Fibroblast of skin of right biceps (primary cell): Measurements from ENCODE around the gene ZNF385D.

Source experiments
- DNase-seq: peaks from one replicate; pipeline ENCODE4 v3.0.0-alpha.2; 2013

ZNF385D gene, protein sequence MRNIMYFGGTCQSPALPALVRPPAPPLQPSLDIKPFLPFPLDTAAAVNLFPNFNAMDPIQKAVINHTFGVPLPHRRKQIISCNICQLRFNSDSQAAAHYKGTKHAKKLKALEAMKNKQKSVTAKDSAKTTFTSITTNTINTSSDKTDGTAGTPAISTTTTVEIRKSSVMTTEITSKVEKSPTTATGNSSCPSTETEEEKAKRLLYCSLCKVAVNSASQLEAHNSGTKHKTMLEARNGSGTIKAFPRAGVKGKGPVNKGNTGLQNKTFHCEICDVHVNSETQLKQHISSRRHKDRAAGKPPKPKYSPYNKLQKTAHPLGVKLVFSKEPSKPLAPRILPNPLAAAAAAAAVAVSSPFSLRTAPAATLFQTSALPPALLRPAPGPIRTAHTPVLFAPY

DNA sequence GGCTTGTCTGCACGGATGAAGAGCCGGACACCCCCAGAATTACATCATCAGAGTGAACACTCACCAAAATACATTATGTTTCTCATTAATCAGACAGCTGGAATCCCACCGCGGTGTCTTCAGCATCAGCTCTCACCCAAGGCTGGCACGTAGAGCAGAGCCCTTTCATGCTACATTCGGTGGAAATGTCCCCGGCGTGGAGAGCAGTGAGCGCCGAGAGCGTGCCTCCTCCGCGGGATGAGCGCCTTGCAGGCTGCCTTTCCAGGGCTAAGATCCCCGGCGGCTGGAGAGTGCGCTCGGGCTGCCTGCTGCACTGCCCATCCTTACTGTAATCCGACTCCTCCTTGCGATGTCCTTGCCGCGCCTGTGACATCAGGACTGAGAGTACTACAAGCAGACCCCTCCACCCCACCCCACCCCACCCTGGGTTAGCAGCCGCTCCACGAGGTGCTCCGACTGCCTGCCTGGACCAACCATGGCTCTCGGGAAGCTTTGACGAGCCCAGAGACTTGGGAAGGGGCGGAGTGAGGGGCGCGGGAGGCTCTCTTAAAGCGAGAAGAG lies at the start of gene ZNF385D:
Gene ZNF385D, minus strand, starts transcription at position 380 of the 561 bp plus-strand sequence. Its CDS starts 294 bp downstream, at position 86.
- peak; percentile 69 for DNase-seq

DNA sequence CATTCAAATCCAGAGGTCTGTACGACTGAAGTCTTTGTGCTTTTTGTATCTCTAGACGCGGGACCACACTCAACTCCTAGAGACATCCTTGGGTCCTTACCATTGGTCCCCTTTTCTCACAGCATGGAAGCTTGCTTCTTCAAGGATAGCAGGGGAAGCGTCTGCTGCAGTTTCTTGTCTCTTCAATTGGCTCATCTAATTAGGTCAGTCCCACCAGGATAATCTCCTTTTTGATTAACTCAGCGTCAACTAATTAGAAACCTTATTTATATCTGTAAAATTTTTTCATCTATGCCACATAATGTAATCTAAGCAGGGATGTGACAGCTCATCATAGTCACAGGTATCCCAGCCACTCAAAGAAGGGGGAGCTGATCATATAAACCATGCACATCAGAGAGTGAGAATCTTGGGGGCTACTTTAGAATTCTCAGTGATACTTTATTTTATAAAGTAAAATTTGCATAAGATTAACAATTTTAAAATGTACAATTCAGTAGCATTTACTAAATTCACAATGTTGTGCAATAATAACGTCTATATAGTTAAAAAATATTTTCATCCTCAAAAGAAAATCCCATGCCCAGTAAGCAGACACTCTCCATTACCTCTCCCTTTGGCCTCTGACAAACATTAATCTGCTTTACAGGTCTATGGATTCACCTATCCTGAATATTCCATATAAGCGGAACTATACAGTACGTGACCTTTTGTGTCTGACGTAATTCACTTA lies 47.5 kb upstream of the ZNF385D start:
- no peak for DNase-seq

DNA sequence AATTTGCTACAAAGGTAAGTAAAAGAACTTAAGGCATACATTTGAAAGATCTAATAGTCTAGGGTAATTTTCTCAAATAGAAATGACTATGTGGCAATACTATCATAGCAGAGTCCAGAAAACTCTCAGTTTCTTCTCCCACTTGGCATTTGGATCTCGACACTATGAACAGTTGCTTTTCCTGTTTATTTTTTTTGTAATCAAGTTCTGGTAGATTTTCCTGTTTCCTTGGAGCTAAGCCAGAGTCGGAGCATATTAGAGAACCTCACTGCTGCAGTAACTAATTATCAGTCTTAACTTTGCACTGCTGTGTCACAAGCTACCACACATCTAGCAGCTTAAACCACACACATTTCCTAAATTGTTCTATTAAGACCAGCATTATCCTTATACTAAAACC lies 44.9 kb upstream of the ZNF385D start:
- no peak for DNase-seq

DNA sequence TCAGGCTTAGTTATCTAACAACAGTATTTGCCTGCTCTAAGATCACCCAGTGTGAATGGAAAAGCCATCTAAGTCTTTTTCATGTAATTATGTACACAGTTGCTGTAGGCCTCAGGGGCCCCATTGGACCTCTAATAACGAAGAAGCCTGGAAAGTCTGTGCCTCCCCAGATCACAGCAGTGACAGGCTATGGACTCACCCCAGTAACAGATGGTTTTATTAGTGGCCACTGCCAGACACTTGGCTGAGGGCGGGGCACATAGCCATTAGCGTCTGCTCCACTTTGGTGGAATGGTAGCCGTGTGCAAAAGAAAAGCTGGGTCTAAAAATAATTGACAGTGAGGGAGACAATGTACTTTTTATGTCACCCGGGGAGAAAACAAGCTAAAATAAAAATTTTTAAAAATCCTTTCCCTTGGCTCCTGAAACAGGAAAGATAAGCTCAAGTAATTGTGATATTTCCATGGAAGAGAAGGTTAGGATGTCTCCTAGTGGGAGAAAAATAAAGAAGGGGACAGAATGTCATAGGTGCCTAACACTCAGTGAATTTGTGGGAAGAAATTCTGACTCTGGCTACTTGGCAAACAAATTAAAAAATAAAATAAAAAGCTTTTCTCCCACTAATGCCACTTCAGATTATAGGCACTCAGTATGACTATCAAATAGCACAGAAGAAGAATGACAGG lies 44.3 kb upstream of the ZNF385D start:
- no peak for DNase-seq

DNA sequence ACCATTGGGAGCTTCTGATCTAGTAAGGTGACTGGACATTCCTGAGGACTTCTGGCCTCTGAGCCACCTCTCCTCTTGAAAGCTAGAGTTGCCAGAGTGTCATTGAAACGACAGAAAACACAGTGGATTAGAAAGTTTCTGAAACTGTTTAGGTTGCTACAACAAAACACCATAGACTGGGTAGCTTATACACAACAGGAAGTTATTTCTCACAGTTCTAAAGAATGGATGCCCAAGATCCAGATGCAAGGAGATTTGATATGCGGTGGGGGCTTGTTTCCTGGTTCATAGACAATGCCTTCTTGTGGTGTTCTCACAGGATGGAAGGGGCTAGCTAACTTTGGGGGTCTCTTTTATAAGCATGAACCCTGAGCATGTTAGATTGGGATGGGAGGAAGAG lies 43.3 kb upstream of the ZNF385D start:
- no peak for DNase-seq

DNA sequence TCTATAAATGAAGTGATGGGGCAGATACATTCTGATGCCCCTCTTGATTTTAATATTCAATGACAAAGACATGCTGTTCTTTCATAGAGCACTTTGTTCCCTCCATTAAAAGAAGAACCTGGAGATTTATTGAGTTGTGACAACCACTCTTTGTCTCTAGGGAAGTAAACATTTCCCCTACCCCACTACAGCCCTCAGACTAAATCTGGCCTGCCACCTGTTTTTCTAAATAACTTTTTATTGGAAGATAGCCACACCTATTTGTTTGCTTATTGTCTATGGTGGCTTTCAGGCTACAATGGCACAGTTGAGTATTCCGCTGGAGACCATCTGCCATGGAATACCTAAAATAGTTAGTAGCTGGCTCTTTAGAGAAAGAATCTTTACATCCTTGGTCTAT lies 41.2 kb upstream of the ZNF385D start:
- no peak for DNase-seq

DNA sequence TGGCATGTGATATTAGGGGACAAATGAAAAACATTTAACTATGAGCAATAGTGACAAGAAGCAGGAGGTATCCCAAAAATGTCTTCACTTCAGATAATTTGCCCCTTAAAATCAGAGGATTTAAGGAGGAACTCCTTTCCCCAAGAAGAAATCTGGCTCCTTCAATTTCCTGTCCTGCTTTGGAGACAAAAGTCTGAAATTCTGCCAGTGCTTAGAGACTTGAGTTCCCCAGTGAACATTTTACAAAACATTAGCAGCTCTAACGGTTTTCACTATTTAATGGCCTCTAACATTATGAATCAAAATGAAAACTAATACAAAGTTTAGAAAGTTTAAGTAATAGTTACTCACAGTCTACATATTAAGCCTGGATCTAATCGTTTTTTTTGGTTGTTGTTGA lies 40.3 kb upstream of the ZNF385D start:
- DNase-seq, result no peak

DNA sequence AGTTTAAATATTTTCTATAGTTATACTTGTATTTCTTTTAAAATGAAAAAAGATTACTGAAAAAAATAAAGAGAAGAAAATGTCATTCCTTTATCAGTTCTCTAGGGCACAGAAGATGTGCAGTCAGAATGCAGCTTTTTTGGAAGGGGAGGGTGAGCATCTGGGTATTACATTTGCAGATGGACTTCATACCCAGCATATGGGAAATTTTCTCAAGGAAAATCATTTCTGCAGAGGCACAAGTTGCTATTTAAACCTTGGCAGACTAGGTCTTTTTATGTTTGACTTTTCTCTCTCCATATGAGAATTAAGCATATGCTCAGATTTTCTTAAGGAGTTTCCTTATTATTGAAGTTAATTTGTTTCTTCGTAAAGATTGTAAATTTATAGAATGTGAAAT lies 39.5 kb upstream of the ZNF385D start:
- DNase-seq, result no peak

DNA sequence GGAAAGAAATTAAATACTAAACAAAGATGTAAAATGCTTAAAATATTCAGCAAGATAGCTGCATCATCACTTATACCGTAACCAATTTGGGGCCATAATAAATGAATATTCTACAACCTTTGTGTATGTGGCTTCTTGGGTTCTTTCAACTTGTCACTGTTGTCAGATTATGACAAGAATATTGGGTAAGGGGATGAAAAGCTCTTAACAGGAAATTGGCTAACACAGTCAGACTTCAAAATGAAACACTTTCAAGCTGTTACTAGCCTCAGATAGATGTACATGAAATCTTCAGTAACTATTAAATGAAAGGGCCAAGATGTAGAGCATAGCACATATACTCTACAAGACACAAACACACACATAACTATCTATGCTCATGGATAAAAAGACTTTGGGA lies 38.7 kb upstream of the ZNF385D start:
- DNase-seq, result no peak

DNA sequence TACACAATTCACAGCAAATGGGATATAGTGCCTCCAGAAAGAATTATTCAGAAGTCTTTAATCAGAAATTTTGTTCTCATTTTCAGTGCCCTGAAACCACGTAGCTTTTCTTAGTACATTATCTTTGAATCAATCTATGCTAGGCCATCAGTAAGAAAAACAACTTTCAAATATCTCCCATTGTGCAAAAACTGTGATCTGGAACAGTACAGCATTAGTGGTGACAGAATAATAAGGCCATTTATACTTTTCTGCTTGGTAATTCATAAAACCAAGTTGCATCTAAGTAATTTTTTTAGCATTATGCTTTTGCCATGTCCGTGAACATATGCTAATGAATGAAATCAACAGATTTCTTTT lies 35.4 kb upstream of the ZNF385D start:
- DNase-seq, result no peak

DNA sequence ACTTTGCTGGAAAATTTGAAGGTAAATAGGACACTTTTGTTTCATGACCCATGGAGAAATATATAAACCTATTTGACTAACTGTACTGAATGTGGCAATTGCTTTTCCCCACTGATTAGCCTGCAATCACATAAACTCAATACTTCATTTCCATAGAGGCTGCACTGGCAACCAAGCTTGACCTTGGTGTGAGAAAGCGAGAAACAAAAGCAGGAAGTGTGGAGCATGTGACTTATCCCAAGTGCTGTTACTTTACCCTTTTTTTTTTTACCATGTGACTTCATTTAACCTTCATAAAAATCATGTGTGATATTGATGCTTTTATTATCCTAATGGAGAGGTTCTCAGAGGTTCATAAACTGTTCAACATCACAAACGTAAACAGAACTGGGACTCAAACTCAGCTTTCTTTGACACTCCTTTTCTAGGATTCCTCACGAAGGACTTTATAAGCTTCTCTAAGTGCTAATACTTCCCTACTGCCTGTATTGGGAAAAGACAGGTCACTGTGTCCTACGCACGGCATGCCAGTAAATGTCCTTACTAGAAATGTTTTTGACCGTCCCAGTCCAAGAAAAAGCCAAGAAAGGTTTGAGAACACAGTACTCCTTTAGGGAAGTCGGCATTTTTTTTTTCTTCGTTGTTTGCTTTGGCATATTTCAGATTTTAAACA lies 34.9 kb upstream of the ZNF385D start:
- no peak for DNase-seq

DNA sequence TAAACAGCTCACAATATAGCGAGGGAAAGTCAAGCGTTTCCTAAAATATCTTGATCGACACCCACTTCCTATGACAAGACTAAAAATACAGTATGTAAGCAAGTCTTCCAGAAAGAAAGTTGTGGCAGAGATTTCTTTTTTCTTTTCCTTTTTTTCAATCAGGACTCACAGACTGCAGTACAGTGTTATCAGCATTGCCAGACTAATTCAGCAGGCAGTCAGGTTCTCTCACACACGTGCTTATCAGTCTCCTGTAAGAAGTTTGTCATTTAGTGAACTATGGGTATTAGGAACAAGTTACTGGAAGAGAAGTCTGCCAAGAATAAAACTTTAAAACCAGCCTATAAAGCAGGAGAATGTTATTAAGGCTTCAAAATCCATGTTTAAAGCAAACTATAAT lies 32.8 kb upstream of the ZNF385D start:
- DNase-seq, result no peak

DNA sequence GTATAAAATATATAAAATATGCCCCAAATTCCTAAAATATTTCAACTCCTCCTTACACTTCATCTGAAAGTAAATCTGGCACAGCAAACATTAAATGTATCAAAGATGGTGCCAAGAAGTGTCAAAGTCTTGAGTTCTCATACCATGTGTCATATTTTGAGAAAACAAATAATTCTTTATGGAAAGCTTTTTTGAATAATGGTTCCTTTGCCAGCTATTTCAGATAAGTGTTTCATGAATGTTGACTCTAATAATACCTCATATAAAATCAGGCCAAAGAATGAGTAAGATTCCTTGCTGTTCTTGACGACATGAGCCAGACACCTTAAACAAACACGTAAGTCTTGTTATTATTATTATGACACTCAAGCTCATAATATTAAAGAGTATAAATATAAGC lies 30.3 kb upstream of the ZNF385D start:
- peak; percentile 17 for DNase-seq

DNA sequence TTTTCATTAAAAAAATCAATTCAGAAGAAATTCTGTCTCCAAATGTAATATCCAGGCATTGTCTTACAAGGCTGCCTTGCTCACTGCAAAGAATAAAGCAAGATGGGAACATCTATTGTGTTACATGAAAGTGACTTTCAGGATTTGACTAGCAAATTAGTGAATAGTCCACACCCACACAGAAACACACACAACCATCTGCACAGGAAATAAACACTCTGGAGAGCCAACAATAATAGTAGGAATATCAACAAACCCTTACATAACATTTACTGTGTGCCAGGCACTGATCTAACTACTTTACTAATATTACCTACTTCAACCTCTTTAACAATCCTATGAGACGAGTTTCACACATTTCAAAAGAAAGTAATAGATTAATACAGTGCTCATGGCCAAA lies 28.9 kb upstream of the ZNF385D start:
- no peak for DNase-seq

DNA sequence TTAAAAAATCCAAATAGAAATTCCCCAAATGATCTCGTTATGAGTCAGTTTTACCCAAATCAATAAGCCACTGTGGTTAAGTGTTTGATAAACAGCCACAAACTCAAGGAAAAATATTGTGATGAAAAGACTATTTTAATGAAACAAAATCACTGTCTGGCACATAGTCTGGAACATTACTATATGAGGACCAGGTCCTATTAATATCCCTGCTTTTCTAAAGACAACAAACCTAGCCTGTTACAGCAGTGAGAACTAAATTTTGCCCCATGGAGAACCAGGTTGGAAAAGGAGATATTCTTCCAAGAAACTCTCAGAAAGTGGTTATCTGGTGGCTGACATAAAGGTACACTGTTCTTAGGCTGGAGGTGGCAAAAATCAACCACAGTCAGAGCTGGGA lies 27.7 kb upstream of the ZNF385D start:
- no peak for DNase-seq

DNA sequence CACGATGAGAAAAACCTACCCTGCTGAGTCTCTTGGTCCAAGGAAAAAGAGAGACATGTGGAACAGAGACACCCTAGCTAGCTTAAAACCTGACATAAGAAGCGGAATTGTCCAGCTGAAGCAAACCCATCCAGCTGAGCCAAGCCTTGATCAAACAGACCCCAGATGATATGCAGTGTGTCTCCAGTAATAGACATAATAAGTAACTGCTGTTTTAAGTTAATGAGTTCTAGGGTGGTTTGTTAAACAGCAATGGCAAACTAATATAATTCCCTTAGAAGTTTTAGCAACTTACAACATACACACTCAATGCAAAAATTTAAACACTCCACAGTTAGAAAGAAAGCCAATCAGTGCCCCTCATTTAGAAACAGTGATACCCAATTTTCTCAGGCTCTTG lies 26.8 kb upstream of the ZNF385D start:
- no peak for DNase-seq

DNA sequence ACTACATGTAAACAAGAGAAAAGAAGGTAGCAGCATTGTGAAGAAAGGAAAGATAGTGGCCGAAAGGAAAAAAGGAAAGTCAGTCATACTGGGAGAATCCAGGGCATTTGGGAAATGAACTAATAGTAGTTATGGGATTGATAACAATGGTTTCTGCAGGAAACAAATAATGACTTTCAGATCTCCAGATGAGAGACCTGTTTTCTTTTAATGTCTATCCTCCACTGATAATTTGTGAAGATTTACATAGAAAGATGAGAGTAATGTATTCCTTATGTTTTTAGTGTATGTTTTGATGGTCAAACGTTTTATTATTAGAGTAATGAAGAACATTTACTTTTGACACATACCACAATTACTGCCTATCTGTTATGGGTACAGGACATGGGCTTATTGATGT lies 15.0 kb upstream of the ZNF385D start:
- DNase-seq, result no peak

DNA sequence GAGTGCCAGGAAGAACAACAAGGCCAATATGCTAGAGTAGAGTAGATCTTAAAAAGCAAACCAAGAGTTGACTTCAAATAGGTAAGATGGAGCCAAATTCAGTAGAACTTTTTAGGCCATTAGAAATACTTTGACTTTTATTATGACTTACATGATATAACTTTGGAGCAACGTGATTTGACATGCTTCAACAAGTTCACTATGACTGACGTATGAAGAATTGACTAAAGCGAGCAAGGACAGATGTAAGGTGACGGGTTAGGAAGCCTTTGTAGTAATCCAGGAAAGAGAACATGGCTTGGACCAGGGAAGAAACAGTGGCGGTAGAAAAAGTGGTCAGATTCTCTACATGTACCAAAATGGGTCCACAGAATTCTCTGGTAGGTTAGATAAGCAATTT lies 4.9 kb upstream of the ZNF385D start:
- no peak for DNase-seq

DNA sequence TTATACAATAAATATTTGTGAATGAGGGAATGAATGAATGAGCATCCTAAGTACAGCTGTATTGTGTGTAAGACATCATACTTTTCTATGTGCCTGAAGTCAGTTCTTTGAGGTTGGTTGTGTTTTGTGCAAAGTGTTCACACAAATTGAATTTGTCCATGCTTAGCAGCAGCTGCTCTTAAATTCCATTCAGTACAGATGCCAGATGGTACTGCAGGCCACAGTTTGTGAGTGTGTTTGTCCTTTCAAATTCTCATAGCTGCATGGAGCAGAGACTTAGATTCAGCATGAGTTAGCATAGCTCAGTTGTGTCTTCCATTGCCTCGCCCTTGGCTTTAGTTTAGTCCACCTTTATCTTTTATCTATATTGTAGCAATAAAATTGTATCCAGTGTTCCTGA lies 3.8 kb upstream of the ZNF385D start:
- no peak for DNase-seq

DNA sequence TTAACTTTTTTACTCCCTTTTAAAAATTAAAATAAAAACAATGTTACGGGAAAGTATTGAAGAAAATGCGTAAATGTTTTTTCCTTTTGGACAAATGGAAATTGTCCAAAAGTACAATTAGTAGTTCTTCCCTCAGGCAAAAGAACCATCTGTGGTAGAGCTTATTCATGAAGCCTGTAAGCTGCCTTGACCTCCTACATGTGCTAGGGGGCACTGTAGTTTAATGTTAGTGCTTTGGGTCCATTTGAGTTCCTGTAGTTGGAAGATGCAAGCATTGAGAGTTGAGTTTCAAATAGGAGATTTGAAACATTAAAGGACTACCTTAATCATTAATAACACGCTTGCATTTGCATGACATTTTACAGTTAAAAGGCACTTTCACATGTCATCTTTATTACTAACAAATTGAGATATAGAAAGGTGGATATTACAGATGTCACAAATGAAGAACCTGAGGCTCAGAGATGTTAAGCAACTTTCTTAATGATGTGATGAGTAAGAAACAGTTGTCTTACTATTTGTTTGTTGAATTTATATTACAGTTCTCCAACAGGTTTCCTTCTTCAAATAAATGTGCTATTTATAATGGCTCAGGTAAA lies 1.8 kb upstream of the ZNF385D start:
- peak; percentile 55 for DNase-seq

DNA sequence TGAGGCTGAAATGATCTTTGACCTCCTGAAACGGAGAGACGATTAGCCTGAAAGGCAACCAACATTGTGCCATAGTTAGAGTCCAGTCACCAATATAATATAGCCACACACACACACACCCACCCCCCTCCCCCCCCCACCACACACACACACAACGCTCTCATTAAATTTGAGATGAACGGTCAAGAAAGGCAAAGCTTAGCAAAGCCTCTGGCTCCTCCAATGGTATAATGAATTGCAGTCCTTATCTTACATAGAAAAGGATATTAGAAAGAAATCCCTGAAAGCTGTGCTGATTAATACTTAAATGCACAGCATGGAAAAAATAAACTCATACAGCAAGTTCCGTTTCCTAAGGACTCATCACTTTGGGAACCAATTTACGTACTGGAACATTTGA lies 876 bp upstream of the ZNF385D start:
- no peak for DNase-seq

DNA sequence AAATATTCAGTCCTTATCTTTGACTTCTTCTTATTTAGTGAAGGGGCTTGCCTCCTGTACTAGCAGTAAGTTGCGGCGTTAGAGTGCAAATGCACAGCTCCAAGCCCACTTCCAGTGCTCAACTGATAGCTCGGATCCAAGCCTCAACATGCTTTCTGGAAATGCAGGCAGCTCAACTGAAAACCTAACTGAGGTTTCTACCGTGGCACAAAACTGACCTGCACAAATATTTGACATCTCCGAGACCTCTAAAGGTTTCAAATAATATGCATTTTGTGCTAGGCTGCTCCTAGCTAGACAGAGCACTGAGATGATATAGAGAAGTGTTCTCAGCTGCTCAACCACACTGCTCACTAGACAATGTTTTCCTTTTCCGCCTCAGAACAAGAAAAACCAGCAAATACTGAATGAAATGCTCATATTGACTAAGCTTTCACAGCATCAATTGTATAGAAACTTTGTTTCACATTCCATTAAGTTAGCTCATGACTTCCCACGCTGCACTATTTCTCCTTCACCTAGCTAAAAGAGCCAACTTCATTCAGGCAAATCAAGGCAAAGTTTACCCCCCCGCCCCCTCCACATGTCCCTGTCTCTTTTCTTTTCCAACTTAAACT lies 822 bp downstream of the ZNF385D start:
- peak; percentile 70 for DNase-seq
